Measurements from ENCODE around the gene SYT15.
A peak's percentile ranks its signal among the peaks of the same experiment; 100 is the strongest.

The SYT15 gene

GRCh38 chr10:46537309-46537708, 41.6 kb upstream of the SYT15 start:
- in situ Hi-C loops (cut with HindIII; ENCODE audit: low sequenced_read_pairs): no loop called here
- no peak for DNase-seq (ENCODE audit: low read depth)
- no peak overlapping the region for H3K4me3 ChIP-seq (ENCODE audit: low read depth, low read length)
- TF ChIP-seq CTCF (IDR thresholded peaks at IDR 0.05; ENCODE audit: low read depth, low read length, missing control alignments): no peak

- no peak for TF ChIP-seq CTCF (IDR thresholded peaks at IDR 0.05; ENCODE audit: low read depth, low read length, missing control alignments)
- in situ Hi-C loops (cut with HindIII; ENCODE audit: low sequenced_read_pairs): no loop called here
- H3K4me3 ChIP-seq (ENCODE audit: low read depth, low read length): no peak overlapping the region
- DNase-seq (ENCODE audit: low read depth): no peak
Measured at GRCh38 chr10:46538155-46538554, 40.8 kb upstream of the SYT15 start.

- no peak overlapping the region for H3K4me3 ChIP-seq (ENCODE audit: low read depth, low read length)
- no peak for TF ChIP-seq CTCF (IDR thresholded peaks at IDR 0.05; ENCODE audit: low read depth, low read length, missing control alignments)
- in situ Hi-C loops (cut with HindIII; ENCODE audit: low sequenced_read_pairs): no loop called here
- no peak for DNase-seq (ENCODE audit: low read depth)
Measured at GRCh38 chr10:46538717-46539426, 40.1 kb upstream of the SYT15 start.

GRCh38 chr10:46539596-46540411, 39.1 kb upstream of the SYT15 start:
- no peak for TF ChIP-seq CTCF (IDR thresholded peaks at IDR 0.05; ENCODE audit: low read depth, low read length, missing control alignments)
- in situ Hi-C loops (cut with HindIII; ENCODE audit: low sequenced_read_pairs): no loop called here
- DNase-seq (ENCODE audit: low read depth): peak; percentile 37
- no peak overlapping the region for H3K4me3 ChIP-seq (ENCODE audit: low read depth, low read length)

GRCh38 chr10:46540412-46541016, 38.4 kb upstream of the SYT15 start:
- in situ Hi-C loops (cut with HindIII; ENCODE audit: low sequenced_read_pairs): no loop called here
- TF ChIP-seq CTCF (IDR thresholded peaks at IDR 0.05; ENCODE audit: low read depth, low read length, missing control alignments): no peak
- no peak for DNase-seq (ENCODE audit: low read depth)

DNA sequence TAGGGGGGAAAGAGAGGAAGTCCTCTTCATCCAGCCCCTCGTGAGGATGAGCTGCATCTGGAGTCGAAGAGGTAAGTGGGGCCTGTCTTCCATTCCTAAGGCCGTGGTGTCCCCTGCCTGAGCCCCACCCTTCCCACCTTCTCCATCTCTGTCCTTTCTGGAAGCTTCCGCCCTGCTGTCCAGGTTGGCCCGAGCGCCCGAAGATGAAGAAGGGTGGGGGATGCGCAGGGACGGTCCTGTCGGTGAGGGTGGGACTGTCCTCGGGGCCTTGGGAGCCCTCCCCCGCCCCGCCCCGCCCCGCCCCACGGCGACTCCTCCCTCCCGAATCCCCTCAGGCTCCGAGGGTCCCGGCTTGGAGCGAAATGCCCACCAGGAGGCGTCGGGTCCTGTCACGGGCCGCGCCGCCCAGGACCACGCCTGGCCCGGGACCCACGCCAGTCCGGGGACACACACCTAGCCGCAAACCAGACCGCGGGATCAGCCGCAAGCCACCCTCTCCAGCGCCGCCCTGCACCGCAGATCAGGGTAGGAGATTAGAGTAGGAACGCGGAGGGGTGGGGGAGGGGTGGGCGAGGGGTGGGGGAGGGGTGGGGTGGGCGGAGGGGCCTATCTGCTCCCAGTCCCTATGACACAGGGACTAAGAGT, 37.8 kb upstream of the SYT15 start:
- DNase-seq (ENCODE audit: low read depth): no peak
- peak overlapping the region; percentile 13 for H3K4me3 ChIP-seq (ENCODE audit: low read depth, low read length)
- peak; percentile 6 for TF ChIP-seq CTCF (IDR thresholded peaks at IDR 0.05; ENCODE audit: low read depth, low read length, missing control alignments)
- in situ Hi-C loops (cut with HindIII; ENCODE audit: low sequenced_read_pairs): no loop called here

More at GRCh38 chr10:46540412-46541016, 38.4 kb upstream of the SYT15 start:
- H3K4me3 ChIP-seq (ENCODE audit: low read depth, low read length): no peak overlapping the region

All from astrocyte of the cerebellum (primary cell).